CD4-positive, alpha-beta T cell (primary cell): ENCODE measurements around the gene CCSAP. TPM values are rescaled to one million over a fixed set of nuclear protein-coding genes. Genes with fewer than 3 reads are reported as not detected.

Experiments
- ATAC-seq: fragments of 200-7000 bp; cut with Tn5 transposase; one replicate; pipeline ENCODE4 v1.10.0; 2022; ENCODE audit warnings: mild to moderate bottlenecking; ENCODE audit not compliant: poor library complexity
- CTCF ChIA-PET: fragments of 350-600 bp; sonication (Branson Sonifier 250); formaldehyde crosslinking; loops from one replicate; lab custom pipeline; 2021; ENCODE audit warnings: antibody characterized with exemption, inconsistent platforms; lab: Charles Lee
- POLR2A ChIA-PET: fragments of 350-600 bp; sonication (Branson Sonifier 250); formaldehyde crosslinking; loops from one replicate; lab custom pipeline; 2021; ENCODE audit warnings: antibody characterized with exemption, inconsistent platforms; lab: Charles Lee
- DNase-seq, 14 experiments: peaks; one replicate each; pipeline ENCODE4 v3.0.0-alpha.2; 2013 to 2020; ENCODE audit warnings: mixed read lengths in 2 of 14
- H3K27ac ChIP-seq, 2 donors: one replicate each; pipeline versions ENCODE4 v1.5.1 to v1.7.0; 2013; ENCODE audit warnings: low read length in 2 of 2, low read depth in 1 of 2, mild to moderate bottlenecking in 1 of 2
- H3K27me3 ChIP-seq, 2 experiments: 1 replicate in 1 of 2; 2 replicates in 1 of 2; pipeline versions ENCODE4 v1.6.1 to v1.7.0; 2013; ENCODE audit warnings: low read length in 2 of 2, control low read depth in 1 of 2, mild to moderate bottlenecking in 1 of 2, moderate library complexity in 1 of 2; ENCODE audit not compliant: insufficient read depth in 2 of 2, control insufficient read depth in 1 of 2
- H3K36me3 ChIP-seq: one replicate; pipeline ENCODE4 v1.6.1; 2013; ENCODE audit warnings: low read length, control low read depth; ENCODE audit not compliant: insufficient read depth
- H3K4me1 ChIP-seq: one replicate; pipeline ENCODE4 v1.6.1; 2013; ENCODE audit warnings: low read length, control low read depth; ENCODE audit not compliant: insufficient read depth
- H3K4me3 ChIP-seq: one replicate; pipeline ENCODE4 v1.5.1; 2013; ENCODE audit warnings: mild to moderate bottlenecking, low read length, moderate library complexity
- H3K9me3 ChIP-seq, 2 experiments: 1 replicate in 1 of 2; 2 replicates in 1 of 2; pipeline versions ENCODE4 v1.6.1 to v1.7.0; 2013; ENCODE audit warnings: low read length in 2 of 2, mild to moderate bottlenecking in 2 of 2, control low read depth in 1 of 2, moderate library complexity in 1 of 2; ENCODE audit not compliant: control insufficient read depth in 1 of 2, insufficient read depth in 1 of 2
- H3K27ac Mint-ChIP-seq: one replicate; pipeline ENCODE4 v1.8.0; 2020; ENCODE audit warnings: mixed read lengths
- H3K27me3 Mint-ChIP-seq: one replicate; pipeline ENCODE4 v1.8.0; 2021; ENCODE audit warnings: mixed read lengths
- H3K36me3 Mint-ChIP-seq: one replicate; pipeline ENCODE4 v1.8.0; 2021; ENCODE audit warnings: low read depth, mixed read lengths
- H3K4me1 Mint-ChIP-seq: one replicate; pipeline ENCODE4 v1.8.0; 2021; ENCODE audit warnings: low read depth, mixed read lengths
- H3K4me3 Mint-ChIP-seq: one replicate; pipeline ENCODE4 v1.8.0; 2020; ENCODE audit warnings: mild to moderate bottlenecking, mixed read lengths
- H3K9me3 Mint-ChIP-seq: one replicate; pipeline ENCODE4 v1.8.0; 2020; ENCODE audit warnings: mixed read lengths
- intact Hi-C, 2 experiments: fragments of 100-400 bp; cut with DNase I in 1 of 2; cut with micrococcal nuclease in 1 of 2; formaldehyde crosslinking; loops; one replicate each; pipeline versions ENCODE4 v1.15.1 to v1.9.0; 2023 to 2025; cut with DNase I, micrococcal nuclease
- total RNA-seq, 174 experiments: library from RNA in 2 of 174; stranded (reverse) in 2 of 174; gene quantifications; one replicate each; pipeline ENCODE4 v1.2.3 and lab custom pipeline; 2021 to 2026
- TF ChIP-seq, protein P1 (sequence below): fragments of 200-600 bp; IDR thresholded peaks from one replicate; pipeline ENCODE4 v1.8.0; 2022; ENCODE audit warnings: antibody characterized with exemption, mild to moderate bottlenecking

CCSAP gene
- total RNA-seq, 2 experiments from 2014 or later, result 14.3 to 15.2 TPM

DNA sequence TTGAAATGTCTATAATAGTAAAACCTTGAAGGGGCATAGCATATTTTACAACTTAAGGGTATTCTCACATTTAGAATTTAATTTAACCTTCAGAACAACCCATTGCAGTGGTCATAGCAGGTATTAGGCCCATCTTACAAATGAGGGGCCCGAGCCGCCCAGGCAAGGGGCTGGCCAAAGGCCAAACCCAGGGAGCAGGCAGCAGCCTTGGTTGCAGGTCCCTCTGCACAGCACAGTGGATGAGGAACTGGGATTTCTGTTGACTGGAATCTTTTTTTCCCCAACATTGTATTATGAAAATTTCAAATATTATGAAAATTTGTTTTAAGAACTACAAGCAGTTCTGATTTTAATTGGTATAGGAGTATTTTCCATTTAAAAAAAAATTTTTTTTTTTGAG, 33.2 kb downstream of the CCSAP start:
- Mint-ChIP-seq H3K9me3 (no peaks in the 10 kb centered on the region), H3K36me3 (peaks cover 65% of the 10 kb centered on the region), H3K4me1 (no peaks in the 10 kb centered on the region), H3K27me3 (no peaks in the 10 kb centered on the region), H3K4me3 (no peak overlapping the region), H3K27ac (no peak overlapping the region)
- DNase-seq (no peak), ATAC-seq (no peak)
- Histone ChIP-seq H3K36me3 (peaks cover 26% of the 10 kb centered on the region), H3K9me3 (no peaks in the 10 kb centered on the region), H3K4me3 (no peak overlapping the region), H3K27me3 (no peaks in the 10 kb centered on the region), H3K27ac (no peak overlapping the region), H3K4me1 (no peaks in the 10 kb centered on the region)
- ChIA-PET CTCF (no interaction called here), POLR2A (no interaction called here)
- intact Hi-C loops, result no loop called here
- TF ChIP-seq, protein P1, sequence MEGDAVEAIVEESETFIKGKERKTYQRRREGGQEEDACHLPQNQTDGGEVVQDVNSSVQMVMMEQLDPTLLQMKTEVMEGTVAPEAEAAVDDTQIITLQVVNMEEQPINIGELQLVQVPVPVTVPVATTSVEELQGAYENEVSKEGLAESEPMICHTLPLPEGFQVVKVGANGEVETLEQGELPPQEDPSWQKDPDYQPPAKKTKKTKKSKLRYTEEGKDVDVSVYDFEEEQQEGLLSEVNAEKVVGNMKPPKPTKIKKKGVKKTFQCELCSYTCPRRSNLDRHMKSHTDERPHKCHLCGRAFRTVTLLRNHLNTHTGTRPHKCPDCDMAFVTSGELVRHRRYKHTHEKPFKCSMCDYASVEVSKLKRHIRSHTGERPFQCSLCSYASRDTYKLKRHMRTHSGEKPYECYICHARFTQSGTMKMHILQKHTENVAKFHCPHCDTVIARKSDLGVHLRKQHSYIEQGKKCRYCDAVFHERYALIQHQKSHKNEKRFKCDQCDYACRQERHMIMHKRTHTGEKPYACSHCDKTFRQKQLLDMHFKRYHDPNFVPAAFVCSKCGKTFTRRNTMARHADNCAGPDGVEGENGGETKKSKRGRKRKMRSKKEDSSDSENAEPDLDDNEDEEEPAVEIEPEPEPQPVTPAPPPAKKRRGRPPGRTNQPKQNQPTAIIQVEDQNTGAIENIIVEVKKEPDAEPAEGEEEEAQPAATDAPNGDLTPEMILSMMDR, result no peak

GRCh38 chr1:229309074-229309473, 33.8 kb downstream of the CCSAP start:
- no peaks in the 10 kb centered on the region for H3K27me3 Mint-ChIP-seq
- no peak overlapping the region for H3K4me3 ChIP-seq
- TF ChIP-seq, protein P1, result no peak
- H3K36me3 Mint-ChIP-seq, result peaks cover 71% of the 10 kb centered on the region
- ATAC-seq (no peak), DNase-seq (no peak)
- no peaks in the 10 kb centered on the region for H3K4me1 ChIP-seq
- no peaks in the 10 kb centered on the region for H3K27me3 ChIP-seq
- intact Hi-C loops, result no loop called here
- no peak overlapping the region for H3K27ac ChIP-seq
- no peaks in the 10 kb centered on the region for H3K9me3 ChIP-seq
- H3K9me3 Mint-ChIP-seq, result no peaks in the 10 kb centered on the region
- H3K36me3 ChIP-seq, result peaks cover 31% of the 10 kb centered on the region
- H3K27ac Mint-ChIP-seq, result no peak overlapping the region
- ChIA-PET POLR2A (interaction anchor here (0.6 kb wide), 1 partner anchor 547 kb away, joined by 3 read pairs; no protein-coding TSS in a partner anchor), CTCF (no interaction called here)
- H3K4me3 Mint-ChIP-seq, result no peak overlapping the region
- no peaks in the 10 kb centered on the region for H3K4me1 Mint-ChIP-seq

- CTCF ChIA-PET, result no interaction called here
Observed at GRCh38 chr1:229305392-229305791, 37.5 kb downstream of the CCSAP start.

More at GRCh38 chr1:229305392-229305791, 37.5 kb downstream of the CCSAP start:
- no peak for ATAC-seq
- Histone ChIP-seq H3K27me3 (no peaks in the 10 kb centered on the region), H3K9me3 (no peaks in the 10 kb centered on the region), H3K36me3 (peaks cover 43% of the 10 kb centered on the region), H3K27ac (no peak overlapping the region), H3K4me3 (no peak overlapping the region), H3K4me1 (no peaks in the 10 kb centered on the region)
- no peaks in the 10 kb centered on the region for H3K27me3 Mint-ChIP-seq
- H3K4me3 Mint-ChIP-seq, result no peak overlapping the region
- no peak overlapping the region for H3K27ac Mint-ChIP-seq
- TF ChIP-seq, protein P1, result no peak
- POLR2A ChIA-PET, result no interaction called here
- H3K9me3 Mint-ChIP-seq, result no peaks in the 10 kb centered on the region
- no peak for DNase-seq
- peaks cover 74% of the 10 kb centered on the region for H3K36me3 Mint-ChIP-seq
- intact Hi-C loops, result no loop called here
- no peaks in the 10 kb centered on the region for H3K4me1 Mint-ChIP-seq
